ENCODE results near the gene FYN.

The FYN gene

DNA sequence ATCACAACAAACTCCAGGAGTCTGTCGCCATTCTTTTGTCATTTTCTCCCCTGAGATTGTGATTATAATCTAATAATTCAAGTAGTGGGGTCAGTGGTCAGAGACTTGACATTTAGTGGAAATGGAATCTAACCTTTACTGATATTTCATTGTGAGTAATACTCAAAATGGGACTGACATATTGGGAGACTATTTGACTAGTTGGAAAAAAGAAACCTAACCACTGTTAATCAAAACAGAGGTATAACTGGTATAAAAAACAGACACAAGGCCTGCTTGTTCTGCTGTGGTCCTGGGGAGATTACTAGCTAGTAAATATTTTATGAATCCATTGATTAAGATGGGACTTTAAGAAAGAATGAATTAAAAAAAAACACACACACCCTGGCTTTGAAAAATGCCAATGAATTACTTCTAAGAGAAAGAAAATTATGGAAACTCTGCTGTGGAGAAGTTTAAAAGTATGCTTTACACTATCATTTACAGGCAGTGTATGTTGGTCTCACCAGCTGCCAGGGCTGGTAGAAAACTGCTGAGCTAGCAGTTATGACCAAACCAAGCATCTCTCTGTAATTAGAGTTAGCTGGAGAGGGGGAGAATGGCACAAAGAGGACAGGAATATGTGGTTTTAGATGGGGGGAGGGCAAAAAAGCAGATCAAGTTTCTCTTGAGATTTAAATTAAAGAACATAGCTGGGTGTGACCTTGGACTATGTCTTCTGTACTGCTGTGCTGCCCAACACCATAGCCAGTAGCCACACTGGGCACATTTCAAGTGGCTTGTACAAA, 103.7 kb downstream of the FYN start:
- no peak for DNase-seq (ENCODE audit: low spot score)

DNA sequence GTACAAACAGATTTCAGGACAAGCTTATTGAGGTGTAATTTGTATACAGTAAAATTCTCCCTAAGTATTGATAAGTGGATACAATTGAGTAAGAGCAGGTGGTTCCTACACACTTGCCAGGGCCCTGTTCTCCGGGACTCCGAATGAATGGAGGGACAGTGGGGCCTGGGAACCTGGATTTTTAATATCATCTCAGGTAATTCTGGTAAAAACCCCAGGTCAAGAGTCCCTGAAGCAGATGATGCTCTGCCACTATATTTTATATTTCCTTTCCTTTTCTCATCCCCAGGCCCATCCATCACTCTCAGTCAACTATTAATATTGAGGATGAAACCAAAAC, 104.9 kb downstream of the FYN start:
- DNase-seq (ENCODE audit: low spot score), result no peak

DNA sequence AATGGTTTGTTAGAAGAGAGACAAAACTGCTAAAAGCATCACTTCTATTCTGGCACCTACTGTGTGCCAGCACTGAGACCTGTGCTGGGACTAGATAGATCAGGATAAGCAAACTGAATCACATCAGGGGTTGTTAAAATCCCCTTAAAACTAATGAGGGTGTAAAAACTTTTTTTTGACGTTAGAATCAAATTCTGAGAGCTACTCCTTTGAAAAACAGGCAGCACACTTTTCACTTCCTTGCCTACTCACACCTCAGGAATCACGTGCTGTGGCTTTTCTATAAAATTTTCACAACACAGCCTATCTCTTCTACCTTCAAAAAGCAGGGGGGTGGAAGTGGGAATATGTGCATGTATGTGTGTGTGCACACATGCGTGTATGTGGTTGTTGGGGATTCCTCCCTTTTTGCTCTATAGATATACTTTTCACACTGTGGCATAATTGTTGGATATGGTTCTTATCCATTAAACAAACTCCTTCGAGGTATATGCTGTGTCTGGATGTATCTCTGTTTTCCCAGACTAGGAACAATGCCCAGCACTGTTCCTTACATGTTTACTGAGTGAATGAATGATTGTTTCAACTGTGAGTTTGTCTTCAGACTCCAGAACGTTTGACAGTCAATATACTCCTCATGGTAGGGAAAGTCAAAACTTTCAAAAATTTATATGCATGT, 105.4 kb downstream of the FYN start:
- no peak for DNase-seq (ENCODE audit: low spot score)

DNA sequence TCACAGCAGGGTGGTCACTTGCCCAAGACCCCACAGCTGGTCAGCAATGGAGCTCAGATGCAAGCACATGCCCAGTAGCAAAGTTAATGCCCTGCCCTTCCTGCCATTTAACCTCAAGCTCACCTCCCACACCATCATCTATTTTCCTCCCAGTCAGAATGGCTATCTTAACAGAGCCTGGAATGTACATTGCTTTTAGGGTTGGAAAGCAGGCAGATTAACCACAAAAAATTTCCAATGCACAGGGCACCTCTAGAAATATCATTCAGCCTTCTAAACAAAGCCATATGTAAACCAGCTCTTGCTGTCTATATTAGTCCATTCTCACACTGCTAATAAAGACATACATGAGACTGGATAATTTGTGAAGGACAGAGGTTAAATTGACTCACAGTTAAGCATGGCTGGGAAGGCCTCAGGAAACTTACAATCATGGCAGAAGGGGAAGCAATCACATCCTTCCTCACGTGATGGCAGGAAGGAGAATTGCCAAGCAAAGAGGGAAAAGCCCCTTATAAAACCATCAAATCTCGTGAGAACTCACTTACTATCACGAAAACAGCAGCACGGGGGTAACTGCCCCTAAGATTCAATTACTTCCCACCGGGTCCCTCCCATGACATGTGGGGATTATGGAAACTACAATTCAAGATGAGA, 106.9 kb downstream of the FYN start:
- no peak for DNase-seq (ENCODE audit: low spot score)

DNA sequence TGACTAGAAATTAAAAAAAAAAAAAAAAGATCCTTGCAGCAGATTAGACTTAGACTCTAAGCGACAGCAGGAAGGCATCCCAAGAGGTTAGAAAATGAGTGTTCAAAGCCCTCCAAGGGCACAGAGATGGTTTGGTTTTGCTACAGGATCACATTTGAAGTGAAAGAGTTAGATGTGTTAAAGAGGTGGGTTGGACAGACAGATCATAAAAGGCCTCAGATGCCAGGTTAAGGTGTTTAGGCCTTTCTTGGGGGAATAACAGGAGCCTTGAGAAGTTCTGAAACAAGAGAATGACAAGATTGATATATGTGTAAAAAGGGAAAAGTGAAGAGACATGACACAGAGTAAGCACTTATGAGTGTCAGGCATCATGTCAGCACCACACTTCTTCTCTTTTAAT, 107.5 kb downstream of the FYN start:
- no peak for DNase-seq (ENCODE audit: low spot score)

DNA sequence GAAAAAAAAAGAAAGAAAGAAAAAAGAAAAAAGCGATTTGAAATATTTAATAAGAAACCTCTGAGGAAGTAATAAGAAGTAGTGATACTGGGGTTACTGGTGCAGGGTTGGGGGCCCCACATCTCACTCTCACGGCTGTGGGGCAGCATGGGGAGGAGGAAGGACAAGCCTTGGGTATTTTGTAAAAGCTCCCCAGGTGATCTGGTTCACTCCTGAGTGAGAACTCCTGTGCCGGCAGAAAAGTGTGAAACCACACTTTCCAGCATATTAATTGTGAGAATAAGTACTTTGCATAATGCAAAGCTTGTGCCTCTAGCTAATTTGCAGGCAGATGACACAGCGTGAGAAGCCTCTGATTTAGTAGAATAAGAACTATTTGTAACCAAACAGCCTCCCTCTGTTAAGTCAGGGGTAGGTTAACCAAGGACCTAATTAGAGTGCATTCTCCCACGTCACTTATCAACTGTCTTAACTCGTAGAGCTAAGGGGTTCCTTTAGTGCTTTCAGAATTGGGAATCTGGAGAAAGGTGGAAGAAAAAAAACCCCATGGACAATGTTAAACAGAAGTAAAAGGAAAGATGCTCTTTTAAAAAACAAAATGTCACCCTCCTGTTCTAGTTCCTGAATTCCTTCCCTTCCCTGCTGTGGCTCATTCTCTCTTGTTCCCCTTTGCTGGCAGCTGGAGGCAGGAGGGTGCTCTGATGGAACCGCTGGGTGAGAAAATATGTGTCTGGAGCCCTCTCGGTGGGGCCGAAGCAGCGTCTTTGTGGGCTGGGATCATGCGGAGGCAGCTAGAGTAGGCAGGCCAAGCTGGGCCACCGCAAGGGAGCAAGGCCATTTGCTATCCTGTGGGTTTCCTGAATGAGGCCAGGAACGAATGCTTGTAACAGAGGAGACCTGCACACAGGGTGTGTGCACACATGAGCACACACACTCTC, 108.7 kb downstream of the FYN start:
- DNase-seq (ENCODE audit: low spot score), result no peak

DNA sequence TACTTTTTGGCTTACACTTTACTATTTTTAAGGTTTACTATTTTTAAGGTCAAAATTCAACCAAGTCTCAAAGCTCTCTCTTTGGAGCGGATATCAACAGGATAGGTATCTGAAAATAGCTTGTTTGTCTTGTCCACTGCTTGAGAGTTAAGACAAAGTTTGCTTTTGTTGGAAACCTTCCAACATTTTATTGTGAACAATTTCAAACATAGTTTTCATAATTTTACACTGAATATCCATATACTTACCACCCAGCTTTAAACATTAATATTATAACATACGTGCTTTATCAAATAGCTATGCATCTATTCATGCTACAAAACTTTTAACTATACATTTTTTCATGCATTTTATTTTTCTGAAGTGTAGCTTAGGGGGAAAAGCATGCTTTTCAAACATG, 109.9 kb downstream of the FYN start:
- DNase-seq (ENCODE audit: low spot score), result no peak

DNA sequence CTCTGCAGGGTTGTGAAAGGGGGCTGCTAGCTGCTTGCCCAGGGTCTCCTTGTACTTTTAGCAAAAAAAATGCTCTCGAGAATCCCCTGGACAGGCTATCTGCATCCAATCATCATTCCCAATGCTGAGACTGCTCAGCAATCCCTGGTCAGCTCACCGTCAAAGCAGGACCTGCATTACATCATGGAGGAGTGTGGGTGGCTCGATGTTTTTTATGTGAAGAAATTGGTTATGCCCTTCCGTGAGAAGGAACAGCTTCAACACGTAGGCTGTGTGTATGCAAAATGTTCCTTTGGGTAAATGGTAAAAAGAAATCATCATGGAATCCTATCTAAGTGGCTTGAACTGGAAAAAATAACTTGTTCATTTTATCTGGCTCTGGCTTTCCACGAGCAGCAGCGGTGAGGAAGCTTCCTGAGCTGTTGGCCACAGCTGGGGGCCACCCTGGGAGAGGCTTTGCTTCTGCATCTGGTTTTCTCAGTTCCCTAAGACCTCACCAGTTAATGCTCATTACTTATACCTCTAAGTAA, 111.4 kb downstream of the FYN start:
- DNase-seq (ENCODE audit: low spot score), result no peak

DNA sequence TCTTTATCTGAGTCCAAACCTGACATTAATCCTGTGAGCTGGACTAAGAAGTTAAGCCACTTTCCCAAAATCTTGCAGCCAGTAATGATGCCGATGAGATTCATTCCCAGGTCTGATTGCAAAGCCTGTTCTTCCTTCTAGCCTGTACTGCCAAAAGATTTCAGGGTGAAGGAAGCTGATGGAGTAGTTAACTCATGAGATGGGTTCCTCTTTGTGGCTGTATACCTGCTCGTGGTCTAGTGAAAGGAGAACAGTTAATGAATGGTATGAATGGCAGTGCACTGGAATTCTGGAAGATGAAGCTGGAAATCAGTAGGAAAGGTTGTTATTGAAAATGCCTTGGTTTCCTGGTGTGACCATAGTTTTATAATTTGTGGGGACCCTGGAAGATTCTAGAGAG, 112.0 kb downstream of the FYN start:
- DNase-seq (ENCODE audit: low spot score), result no peak

DNA sequence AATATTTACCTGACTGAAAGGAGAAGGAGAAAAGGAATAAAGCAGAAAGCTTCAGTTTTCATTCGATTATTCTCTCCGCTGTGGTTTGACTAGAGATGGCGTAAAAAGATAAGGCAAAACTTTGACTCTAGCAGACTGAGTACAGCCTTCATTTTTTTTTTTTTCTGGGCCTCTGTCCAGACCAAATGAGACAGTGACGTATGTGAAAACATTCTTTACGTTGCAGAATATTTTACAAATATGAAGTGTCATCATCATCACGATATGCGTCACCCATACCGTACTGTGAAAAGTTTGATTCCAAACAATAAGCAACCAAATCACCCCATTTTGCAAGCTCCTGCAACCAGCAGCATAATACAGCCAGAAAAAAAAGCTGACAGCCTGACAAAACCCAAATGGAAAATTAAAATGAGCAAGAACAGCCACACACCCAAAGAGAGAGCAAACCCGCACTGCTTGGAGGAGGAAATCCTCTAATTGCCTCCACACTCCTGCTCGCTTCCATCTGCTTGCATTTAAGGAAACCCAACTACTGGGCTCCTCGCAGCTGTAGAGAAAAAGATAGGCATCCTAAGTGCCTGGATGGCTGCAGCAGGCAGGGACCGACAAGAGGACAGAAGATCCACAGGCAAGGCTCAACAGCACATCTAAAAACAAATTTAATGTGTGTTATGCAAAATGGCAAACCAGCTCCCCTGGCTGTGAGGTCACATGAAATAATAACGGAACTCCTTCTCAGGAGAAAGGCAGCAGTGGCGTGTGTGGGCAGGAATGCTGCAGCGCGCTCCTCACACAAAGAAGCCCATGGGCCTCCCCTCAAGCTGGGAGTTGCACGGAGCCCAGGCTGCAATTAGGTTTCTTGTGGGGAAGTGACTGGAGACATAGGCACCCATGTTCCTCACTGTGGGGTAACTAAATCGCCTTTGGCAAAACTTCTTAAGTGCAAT, 113.1 kb downstream of the FYN start:
- no peak for DNase-seq (ENCODE audit: low spot score)

DNA sequence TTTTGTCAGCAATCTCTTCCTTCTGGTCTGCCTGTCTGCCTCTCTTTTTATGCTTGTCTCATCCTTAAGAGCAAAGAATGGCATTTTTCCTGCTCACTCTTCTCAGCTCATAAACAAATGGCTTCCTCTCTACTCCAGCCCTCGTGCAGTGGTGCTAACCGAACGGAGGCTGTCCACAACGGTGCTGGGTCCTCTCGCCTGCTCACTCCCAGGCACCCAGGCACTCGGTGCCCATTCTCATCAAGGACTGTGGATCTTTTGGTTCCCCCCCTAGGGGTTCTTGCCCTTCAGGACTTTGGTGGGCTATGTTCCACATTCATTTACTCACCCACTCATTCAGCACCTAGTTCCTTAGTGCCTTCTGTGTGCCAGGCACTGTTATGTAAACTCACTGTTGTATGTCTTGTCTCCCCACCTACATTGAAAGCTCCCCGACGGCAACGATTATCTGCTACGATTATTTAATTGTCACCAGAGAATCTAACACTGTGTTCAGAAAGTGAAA, 113.9 kb downstream of the FYN start:
- no peak for DNase-seq (ENCODE audit: low spot score)

DNA sequence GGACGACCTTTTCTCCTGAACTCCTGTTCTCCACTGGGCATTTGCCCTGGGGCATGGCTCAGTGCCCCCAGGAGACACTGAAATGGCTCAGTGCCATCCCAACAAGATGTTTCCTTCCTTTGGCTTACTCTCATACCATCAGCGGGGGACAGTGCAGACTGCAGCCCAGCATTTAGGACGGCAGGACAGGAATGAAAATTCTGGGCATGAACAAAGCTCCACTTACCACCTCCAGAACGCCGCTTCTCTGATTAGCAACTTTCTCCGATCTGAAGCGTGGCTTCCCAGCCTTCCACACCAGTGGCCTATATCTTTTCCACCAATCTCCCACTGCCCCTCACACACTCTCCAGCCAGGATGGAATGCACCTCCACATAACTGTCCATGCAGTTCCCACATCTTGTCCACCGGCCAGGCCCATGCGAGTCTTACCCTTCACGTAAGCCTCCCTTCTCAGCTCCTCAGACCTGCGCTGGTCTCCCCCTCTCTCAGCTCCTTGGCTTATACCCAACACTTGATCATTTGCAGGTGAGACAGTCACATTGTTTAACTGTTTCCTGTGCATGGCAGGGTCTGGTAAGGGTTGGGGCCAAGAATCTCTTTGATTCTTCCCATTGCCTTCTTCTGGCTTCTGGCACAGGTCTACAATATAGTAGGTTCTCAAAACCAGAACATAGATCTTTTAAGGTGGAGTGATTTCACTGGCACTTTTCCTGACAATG, 114.5 kb downstream of the FYN start:
- DNase-seq (ENCODE audit: low spot score), result no peak

DNA sequence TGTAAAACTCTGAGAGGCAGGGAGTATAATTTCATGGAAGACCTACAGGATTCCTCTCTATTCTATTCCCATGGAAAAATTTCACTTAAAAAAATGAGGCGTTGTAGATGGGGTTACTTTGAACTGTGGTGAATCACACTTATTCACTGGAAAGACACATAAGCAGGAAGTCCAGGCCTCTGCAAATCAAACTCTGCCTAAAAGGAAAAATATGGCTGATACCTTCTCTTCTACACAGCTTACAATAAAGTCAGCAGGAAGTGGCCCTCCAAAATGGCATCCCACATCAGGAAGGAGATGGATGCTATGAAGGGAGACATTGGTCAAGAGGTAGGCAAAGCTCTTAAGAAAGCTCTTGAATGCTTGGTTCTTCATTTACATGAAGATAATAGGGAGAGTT, 115.9 kb downstream of the FYN start:
- no peak for DNase-seq (ENCODE audit: low spot score)

DNA sequence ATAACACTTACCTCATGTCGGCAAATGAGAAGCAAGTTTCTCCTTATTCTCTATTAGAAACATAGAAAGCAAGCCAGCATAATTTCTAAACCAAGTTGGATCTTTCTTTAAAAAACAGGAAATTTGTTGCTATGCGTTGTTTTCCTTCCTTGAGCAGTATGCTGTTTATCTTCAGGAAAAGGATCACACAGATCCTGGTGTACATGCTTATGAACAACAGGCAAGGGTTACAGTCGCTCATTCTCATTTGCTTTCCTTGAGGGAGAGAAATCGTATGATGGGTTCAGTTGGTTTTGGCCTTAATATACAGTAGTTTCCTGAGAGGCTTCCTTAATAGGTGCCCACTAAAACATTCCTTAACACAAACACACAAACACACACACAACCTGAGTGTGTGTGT, 118.8 kb downstream of the FYN start:
- DNase-seq (ENCODE audit: low spot score), result no peak

DNA sequence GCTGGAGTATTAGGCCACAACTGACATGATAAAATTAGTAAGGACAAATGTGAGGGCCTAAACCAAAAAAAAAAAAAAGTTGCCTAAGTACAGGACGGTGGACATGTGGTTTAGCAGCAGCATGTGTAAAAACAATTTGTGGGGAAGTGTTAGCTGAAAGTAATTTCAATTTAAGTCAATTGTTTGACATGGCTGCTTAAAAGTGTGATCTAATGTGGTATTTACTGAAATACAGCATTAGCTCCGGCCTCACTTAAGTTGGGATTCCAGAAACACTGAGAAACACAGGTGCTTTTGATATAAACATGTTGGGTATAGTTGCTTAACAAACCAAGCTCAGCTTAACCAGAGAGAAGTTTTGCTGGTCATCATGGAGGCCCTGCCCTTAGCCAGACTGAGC, 119.7 kb downstream of the FYN start:
- DNase-seq (ENCODE audit: low spot score), result no peak

DNA sequence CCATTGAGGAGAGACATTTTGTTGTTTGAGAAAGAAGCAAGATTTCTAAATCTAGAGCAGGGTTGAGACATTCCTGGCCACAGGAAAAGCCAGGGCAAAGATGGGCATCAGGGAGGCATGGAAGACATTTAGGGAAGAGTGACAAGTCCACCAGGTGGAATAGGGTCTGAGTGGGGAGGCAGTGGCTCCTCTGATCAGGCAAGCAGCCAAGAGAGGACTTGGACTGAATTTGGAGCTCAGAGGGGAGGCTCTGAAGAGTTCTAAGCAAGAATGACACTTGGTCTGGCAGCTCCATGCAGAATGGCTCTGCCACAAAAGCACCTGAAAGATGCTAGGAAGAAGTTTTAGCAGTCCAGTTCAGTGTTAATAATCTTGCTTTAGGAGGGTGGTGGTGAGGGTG, 120.8 kb downstream of the FYN start:
- DNase-seq (ENCODE audit: low spot score), result no peak

DNA sequence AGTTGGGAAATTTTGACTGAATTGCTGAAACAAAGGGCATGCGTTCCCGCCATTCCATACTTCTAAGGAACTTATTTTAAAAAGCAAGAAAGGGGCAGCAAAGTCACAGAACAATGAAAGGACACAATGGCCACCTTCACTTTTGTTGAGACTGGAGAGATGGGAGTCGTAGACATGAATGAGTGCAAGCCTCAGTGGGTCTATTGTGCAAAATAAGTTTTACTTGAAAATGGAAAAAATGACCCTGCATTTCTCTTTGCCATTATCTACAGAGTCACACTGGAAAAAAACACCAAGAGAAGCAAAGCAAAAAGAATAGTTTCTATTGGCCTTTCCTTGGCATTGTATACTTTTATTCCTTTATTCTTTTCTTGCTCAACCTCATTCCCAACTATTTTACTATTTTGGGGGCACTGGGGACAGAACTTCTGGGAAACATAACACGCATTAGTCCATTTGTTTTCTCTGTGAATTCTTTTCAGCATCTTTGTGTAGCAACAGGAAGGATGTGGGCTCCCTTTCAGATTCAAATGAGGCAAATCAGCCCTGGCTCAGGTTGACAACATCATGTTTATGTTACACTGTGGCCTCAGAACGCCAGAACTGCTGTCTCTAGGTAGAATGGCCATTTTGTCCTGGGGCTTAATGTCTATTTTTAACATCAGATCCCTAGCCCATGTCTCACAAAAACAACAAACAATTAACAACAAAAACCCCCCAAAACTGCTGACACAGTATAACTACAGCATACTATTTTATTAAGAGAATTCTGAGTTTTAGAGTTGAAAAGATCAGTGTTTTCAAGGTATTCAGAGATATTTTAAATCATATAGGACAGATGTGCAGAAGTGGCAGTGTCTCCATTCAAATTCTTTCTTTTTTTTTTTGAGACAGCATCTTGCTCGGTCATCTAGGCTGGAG, 122.2 kb downstream of the FYN start:
- no peak for DNase-seq (ENCODE audit: low spot score)

DNA sequence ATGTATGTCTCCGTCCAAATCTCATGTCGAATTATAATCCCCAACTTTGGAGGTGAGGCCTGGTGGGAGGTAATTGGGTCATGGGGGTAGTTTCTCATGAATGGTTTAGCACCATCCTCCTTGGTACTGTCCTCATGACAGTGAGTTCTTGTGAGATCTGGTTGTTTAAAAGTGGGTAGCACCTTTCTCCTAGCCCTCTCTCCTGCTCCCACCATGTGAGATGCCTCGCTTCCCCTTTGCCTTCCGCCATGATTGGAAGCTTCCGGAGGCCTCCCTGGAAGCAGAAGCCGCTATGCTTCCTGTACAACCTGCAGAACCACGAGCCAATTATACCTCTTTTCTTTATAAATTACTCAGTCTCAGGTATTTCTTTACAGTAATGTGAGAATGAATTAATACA, 123.1 kb downstream of the FYN start:
- DNase-seq (ENCODE audit: low spot score), result no peak

DNA sequence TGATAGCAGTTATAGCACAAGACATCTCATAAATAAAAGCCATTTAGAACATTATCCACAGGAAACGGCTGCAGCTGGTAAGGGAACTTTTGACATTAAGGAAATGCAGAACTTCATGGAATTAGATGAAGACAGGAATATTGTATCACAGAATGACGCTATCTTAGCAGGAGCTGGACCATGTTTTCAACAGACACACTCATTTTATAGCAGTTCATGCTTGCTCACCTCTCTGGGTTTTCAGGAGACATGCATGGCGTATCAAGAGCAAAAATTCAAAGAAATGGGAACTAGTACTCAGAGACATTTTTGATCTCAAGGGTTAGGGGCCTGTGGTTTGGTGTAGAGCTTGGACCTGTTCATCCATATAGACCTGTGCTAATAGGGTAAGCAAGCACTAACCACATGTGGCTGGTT, 125.0 kb downstream of the FYN start:
- no peak for DNase-seq (ENCODE audit: low spot score)

Measured in ecto neural progenitor cell (in vitro differentiated cells).